CD4-positive, alpha-beta T cell (primary cell): Measurements from ENCODE around the gene FGGY. TPM values are rescaled to one million over a fixed set of nuclear protein-coding genes. Genes with fewer than 3 reads are reported as not detected.

Experiments
- ATAC-seq: fragments of 200-7000 bp; cut with Tn5 transposase; one replicate; pipeline ENCODE4 v1.10.0; 2022; ENCODE audit warnings: mild to moderate bottlenecking; ENCODE audit not compliant: poor library complexity
- CTCF ChIA-PET: fragments of 350-600 bp; sonication (Branson Sonifier 250); formaldehyde crosslinking; loops from one replicate; lab custom pipeline; 2021; ENCODE audit warnings: antibody characterized with exemption, inconsistent platforms; lab: Charles Lee
- POLR2A ChIA-PET: fragments of 350-600 bp; sonication (Branson Sonifier 250); formaldehyde crosslinking; loops from one replicate; lab custom pipeline; 2021; ENCODE audit warnings: antibody characterized with exemption, inconsistent platforms; lab: Charles Lee
- DNase-seq, 14 experiments: peaks; one replicate each; pipeline ENCODE4 v3.0.0-alpha.2; 2013 to 2020; ENCODE audit warnings: mixed read lengths in 2 of 14
- H3K27ac ChIP-seq, 2 donors: one replicate each; pipeline versions ENCODE4 v1.5.1 to v1.7.0; 2013; ENCODE audit warnings: low read length in 2 of 2, low read depth in 1 of 2, mild to moderate bottlenecking in 1 of 2
- H3K27me3 ChIP-seq, 2 experiments: 1 replicate in 1 of 2; 2 replicates in 1 of 2; pipeline versions ENCODE4 v1.6.1 to v1.7.0; 2013; ENCODE audit warnings: low read length in 2 of 2, control low read depth in 1 of 2, mild to moderate bottlenecking in 1 of 2, moderate library complexity in 1 of 2; ENCODE audit not compliant: insufficient read depth in 2 of 2, control insufficient read depth in 1 of 2
- H3K36me3 ChIP-seq: one replicate; pipeline ENCODE4 v1.6.1; 2013; ENCODE audit warnings: low read length, control low read depth; ENCODE audit not compliant: insufficient read depth
- H3K4me1 ChIP-seq: one replicate; pipeline ENCODE4 v1.6.1; 2013; ENCODE audit warnings: low read length, control low read depth; ENCODE audit not compliant: insufficient read depth
- H3K4me3 ChIP-seq: one replicate; pipeline ENCODE4 v1.5.1; 2013; ENCODE audit warnings: mild to moderate bottlenecking, low read length, moderate library complexity
- H3K9me3 ChIP-seq, 2 experiments: 1 replicate in 1 of 2; 2 replicates in 1 of 2; pipeline versions ENCODE4 v1.6.1 to v1.7.0; 2013; ENCODE audit warnings: low read length in 2 of 2, mild to moderate bottlenecking in 2 of 2, control low read depth in 1 of 2, moderate library complexity in 1 of 2; ENCODE audit not compliant: control insufficient read depth in 1 of 2, insufficient read depth in 1 of 2
- H3K27ac Mint-ChIP-seq: one replicate; pipeline ENCODE4 v1.8.0; 2020; ENCODE audit warnings: mixed read lengths
- H3K27me3 Mint-ChIP-seq: one replicate; pipeline ENCODE4 v1.8.0; 2021; ENCODE audit warnings: mixed read lengths
- H3K36me3 Mint-ChIP-seq: one replicate; pipeline ENCODE4 v1.8.0; 2021; ENCODE audit warnings: low read depth, mixed read lengths
- H3K4me1 Mint-ChIP-seq: one replicate; pipeline ENCODE4 v1.8.0; 2021; ENCODE audit warnings: low read depth, mixed read lengths
- H3K4me3 Mint-ChIP-seq: one replicate; pipeline ENCODE4 v1.8.0; 2020; ENCODE audit warnings: mild to moderate bottlenecking, mixed read lengths
- H3K9me3 Mint-ChIP-seq: one replicate; pipeline ENCODE4 v1.8.0; 2020; ENCODE audit warnings: mixed read lengths
- CTCF ChIP-seq: fragments of 200-600 bp; IDR thresholded peaks from one replicate; pipeline ENCODE4 v1.8.0; 2022; ENCODE audit warnings: antibody characterized with exemption, mild to moderate bottlenecking
- intact Hi-C, 2 experiments: fragments of 100-400 bp; cut with DNase I in 1 of 2; cut with micrococcal nuclease in 1 of 2; formaldehyde crosslinking; loops; one replicate each; pipeline versions ENCODE4 v1.15.1 to v1.9.0; 2023 to 2025; cut with DNase I, micrococcal nuclease
- total RNA-seq, 174 experiments: library from RNA in 2 of 174; stranded (reverse) in 2 of 174; gene quantifications; one replicate each; pipeline ENCODE4 v1.2.3 and lab custom pipeline; 2021 to 2026

FGGY gene
- total RNA-seq, 2 experiments from 2014 or later: 9.5 to 10.0 TPM

- no peaks in the 10 kb centered on the region for H3K27me3 ChIP-seq
- ATAC-seq (no peak), DNase-seq (no peak)
- no peaks in the 10 kb centered on the region for H3K27me3 Mint-ChIP-seq
- H3K4me3 Mint-ChIP-seq: no peak overlapping the region
- intact Hi-C loops: no loop called here
- no peaks in the 10 kb centered on the region for H3K9me3 Mint-ChIP-seq
- no peaks in the 10 kb centered on the region for H3K36me3 ChIP-seq
- no peak overlapping the region for H3K27ac ChIP-seq
- no peaks in the 10 kb centered on the region for H3K4me1 ChIP-seq
- ChIA-PET POLR2A (no interaction called here), CTCF (no interaction called here)
- no peaks in the 10 kb centered on the region for H3K4me1 Mint-ChIP-seq
- TF ChIP-seq CTCF: no peak
- no peak overlapping the region for H3K27ac Mint-ChIP-seq
- H3K36me3 Mint-ChIP-seq: no peaks in the 10 kb centered on the region
- no peak overlapping the region for H3K4me3 ChIP-seq
- no peaks in the 10 kb centered on the region for H3K9me3 ChIP-seq
These were observed 63.3 kb downstream of the FGGY start for GRCh38 chr1:59360170-59360569.

DNA sequence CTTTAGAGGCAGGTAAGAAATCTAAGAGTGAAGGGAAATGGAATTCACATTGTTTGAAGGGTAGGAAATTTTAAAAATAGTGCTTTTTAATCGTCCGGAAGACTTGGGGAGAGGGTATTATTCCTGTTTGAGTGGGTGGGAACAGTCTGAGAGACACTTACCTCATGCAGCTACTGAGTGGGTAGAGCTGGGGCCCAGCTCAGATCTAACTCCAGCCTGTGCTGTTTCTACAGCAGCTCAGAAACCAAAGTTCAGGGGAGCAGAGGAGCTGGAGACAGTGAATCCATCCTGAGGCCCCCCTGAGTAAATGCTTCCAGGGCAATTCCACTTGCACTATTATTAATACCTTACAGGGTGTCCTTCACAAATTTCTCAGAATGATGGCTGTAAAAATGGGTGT is 63.8 kb downstream of the FGGY start:
- H3K4me1 Mint-ChIP-seq: no peaks in the 10 kb centered on the region
- no peak for TF ChIP-seq CTCF
- H3K36me3 Mint-ChIP-seq: no peaks in the 10 kb centered on the region
- no peak overlapping the region for H3K4me3 ChIP-seq
- H3K27me3 Mint-ChIP-seq: no peaks in the 10 kb centered on the region
- H3K27ac Mint-ChIP-seq: no peak overlapping the region
- no peaks in the 10 kb centered on the region for H3K9me3 ChIP-seq
- no peak overlapping the region for H3K27ac ChIP-seq
- H3K36me3 ChIP-seq: no peaks in the 10 kb centered on the region
- ATAC-seq (no peak), DNase-seq (no peak)
- intact Hi-C loops: no loop called here
- no peak overlapping the region for H3K4me3 Mint-ChIP-seq
- CTCF ChIA-PET: no interaction called here
- no peaks in the 10 kb centered on the region for H3K27me3 ChIP-seq
- POLR2A ChIA-PET: no interaction called here
- no peaks in the 10 kb centered on the region for H3K4me1 ChIP-seq
- no peaks in the 10 kb centered on the region for H3K9me3 Mint-ChIP-seq

DNA sequence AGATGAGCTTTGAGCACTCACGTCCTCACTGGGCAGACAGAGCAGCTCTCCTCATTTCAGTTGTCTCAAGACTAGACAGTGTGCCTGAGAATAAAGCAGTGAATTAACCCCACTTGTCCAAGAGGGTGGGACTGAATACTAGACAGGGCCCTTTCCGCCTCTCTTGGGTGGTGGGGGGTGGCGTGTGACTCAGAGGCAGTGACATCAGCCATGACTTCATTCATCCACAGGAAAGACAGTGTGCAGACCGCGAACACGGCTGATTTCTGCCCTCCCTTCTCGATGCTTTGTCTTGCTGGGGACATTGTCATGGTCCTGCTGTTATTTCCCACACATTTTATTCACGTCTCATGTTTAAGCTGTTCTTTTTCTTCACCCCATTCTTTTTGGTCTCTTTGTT is 64.9 kb downstream of the FGGY start:
- H3K4me3 ChIP-seq: no peak overlapping the region
- no peak for ATAC-seq
- H3K27ac ChIP-seq: no peak overlapping the region
- Mint-ChIP-seq H3K4me3 (no peak overlapping the region), H3K4me1 (no peaks in the 10 kb centered on the region), H3K9me3 (no peaks in the 10 kb centered on the region), H3K27me3 (no peaks in the 10 kb centered on the region), H3K36me3 (no peaks in the 10 kb centered on the region), H3K27ac (no peak overlapping the region)
- intact Hi-C loops: no loop called here
- ChIA-PET CTCF (no interaction called here), POLR2A (no interaction called here)
- no peaks in the 10 kb centered on the region for H3K36me3 ChIP-seq
- H3K9me3 ChIP-seq: no peaks in the 10 kb centered on the region
- H3K4me1 ChIP-seq: no peaks in the 10 kb centered on the region
- H3K27me3 ChIP-seq: no peaks in the 10 kb centered on the region
- no peak for DNase-seq
- TF ChIP-seq CTCF: no peak
